ENCODE data around the gene PTPRN2.

PTPRN2 gene

DNA sequence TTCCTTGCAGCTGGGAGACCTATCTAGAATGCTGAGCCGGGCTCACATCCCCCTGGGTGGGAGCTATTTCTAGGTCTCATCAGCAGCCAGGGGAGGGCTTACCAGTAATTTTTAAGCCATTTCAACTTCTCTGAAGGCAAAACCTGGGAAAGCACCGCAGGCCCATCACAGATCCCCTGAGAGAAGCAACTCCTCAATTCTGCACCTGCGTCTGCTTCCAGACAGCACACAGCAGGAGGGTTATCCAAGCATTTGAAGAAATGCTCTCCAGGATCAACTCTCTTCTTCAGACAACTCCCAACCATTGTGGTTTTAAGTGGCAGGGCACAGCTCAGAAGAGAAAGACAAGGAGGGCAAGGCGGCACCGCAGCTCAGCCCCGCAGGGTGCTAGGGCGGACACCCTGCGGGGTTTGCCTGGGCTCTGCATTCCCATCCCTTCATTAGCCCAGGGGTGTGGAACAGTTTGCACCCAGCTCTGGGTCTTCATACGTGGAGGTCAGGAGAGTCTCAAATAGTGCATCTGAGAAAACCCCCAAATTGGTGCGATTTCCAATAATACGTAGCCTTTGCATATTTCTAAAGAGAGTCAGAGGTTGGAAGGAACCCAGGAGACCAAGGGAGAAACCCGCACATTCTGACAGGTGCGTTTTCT is 632.1 kb downstream of the PTPRN2 start:
- peaks cover 3% of the 10 kb centered on the region for H3K27me3 Mint-ChIP-seq

DNA sequence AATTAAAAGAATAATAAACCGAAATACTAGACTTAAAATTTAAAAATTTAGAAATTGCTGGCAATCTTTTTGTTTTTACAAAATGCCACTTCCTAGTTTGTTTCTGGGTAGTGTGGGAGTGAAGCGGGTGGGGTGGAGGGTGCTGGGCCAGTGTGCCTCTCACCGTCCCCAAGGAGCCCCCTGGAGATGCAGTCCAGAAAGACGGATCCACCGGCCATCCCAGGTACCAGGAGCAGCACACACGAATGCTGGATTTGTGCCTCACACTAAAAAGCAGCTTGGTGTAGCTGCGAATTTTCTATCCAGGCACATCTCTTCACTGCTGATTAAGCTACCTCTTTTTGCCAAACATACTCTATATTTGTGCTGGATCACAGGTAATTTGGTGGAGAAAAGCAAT is 632.7 kb downstream of the PTPRN2 start:
- Mint-ChIP-seq H3K36me3 (no peaks in the 10 kb centered on the region), H3K27ac (no peak overlapping the region), H3K27me3 (peaks cover under 1% of the 10 kb centered on the region), H3K4me1 (no peaks in the 10 kb centered on the region), H3K4me3 (no peak overlapping the region), H3K9me3 (no peaks in the 10 kb centered on the region)
- CTCF ChIA-PET, result no interaction called here
- no peak for DNase-seq

More for the DNA sequence above, 632.1 kb downstream of the PTPRN2 start:
- no peaks in the 10 kb centered on the region for H3K9me3 Mint-ChIP-seq
- no peaks in the 10 kb centered on the region for H3K4me1 Mint-ChIP-seq
- no peak for DNase-seq
- H3K36me3 Mint-ChIP-seq, result no peaks in the 10 kb centered on the region
- H3K4me3 Mint-ChIP-seq, result no peak overlapping the region
- no peak overlapping the region for H3K27ac Mint-ChIP-seq
- CTCF ChIA-PET, result no interaction called here

DNA sequence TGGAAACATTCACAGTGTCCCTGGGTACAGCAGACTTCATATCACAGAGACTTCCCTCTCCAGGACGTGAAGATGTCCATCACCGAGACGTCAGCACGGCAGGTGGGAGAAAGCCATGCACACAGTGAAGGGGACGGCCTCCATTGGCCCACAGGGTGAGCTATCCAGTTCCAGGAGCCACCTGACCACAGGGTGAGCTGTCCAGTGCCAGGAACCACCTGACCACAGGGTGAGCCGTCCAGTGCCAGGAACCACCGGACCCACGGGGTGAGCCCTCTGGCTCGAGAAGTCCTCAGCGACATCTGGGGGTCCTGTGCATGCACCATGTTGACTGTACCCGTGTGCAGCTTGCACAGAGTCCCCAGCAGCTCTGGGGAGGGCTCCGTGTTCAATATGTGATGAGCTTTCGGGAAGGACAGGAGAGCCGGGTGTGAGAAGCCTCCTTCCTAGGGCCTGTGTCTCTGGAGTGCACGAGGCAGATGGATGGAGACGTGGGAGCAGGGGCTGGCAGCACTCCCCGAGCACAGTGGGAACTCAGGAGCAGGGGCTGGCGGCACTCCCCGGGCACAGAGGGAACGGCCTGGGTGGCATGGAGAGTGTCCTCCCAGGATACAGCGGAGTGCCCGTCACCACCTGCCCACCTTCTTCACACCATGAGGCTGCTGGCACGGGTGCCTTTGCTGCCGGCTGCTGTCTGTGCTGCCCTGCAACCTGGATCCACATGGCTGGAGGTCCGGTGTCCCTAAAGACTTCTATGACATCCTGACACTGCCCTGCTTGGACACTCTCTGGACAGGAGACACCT is 634.6 kb downstream of the PTPRN2 start:
- Mint-ChIP-seq H3K36me3 (no peaks in the 10 kb centered on the region), H3K27me3 (no peaks in the 10 kb centered on the region), H3K4me3 (no peak overlapping the region), H3K27ac (no peak overlapping the region), H3K9me3 (no peaks in the 10 kb centered on the region), H3K4me1 (no peaks in the 10 kb centered on the region)
- DNase-seq, result no peak
- CTCF ChIA-PET, result interaction anchor here (0.6 kb wide), 1 partner anchor 1209 kb away, joined by 3 read pairs; no protein-coding TSS in a partner anchor

DNA sequence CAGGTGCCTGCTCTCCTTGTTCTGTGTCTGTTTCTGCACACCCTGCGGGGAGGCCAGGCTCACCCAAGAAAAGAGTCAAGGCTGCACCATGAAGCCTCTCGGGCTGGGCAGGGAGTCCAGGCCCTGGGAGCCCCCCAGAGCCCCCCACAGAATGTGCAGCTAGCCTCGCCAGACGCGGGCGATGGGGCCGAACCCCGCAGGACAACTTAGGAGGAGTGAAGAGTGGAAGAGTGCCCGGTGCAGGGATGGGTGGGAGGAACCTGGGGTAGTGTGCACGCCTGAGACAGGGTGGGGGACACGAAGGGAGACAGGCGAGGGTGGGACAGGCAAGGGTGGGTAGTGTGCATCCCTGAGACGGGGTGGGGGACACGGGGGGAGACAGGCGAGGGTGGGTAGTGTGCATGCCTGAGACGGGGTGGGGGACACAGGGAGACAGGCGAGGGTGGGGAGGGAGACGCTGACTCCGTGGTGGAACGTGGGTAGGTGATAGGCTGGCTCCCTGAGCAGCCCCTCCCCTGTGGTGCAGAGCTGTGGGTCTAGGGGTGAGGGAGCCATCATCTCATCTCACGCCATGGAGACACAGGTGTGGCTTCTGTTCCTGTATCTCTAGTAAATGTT is 635.5 kb downstream of the PTPRN2 start:
- H3K4me3 Mint-ChIP-seq, result no peak overlapping the region
- DNase-seq, result no peak
- no peaks in the 10 kb centered on the region for H3K4me1 Mint-ChIP-seq
- no peaks in the 10 kb centered on the region for H3K27me3 Mint-ChIP-seq
- H3K27ac Mint-ChIP-seq, result no peak overlapping the region
- no peaks in the 10 kb centered on the region for H3K36me3 Mint-ChIP-seq
- peaks cover 4% of the 10 kb centered on the region for H3K9me3 Mint-ChIP-seq
- CTCF ChIA-PET, result no interaction called here

DNA sequence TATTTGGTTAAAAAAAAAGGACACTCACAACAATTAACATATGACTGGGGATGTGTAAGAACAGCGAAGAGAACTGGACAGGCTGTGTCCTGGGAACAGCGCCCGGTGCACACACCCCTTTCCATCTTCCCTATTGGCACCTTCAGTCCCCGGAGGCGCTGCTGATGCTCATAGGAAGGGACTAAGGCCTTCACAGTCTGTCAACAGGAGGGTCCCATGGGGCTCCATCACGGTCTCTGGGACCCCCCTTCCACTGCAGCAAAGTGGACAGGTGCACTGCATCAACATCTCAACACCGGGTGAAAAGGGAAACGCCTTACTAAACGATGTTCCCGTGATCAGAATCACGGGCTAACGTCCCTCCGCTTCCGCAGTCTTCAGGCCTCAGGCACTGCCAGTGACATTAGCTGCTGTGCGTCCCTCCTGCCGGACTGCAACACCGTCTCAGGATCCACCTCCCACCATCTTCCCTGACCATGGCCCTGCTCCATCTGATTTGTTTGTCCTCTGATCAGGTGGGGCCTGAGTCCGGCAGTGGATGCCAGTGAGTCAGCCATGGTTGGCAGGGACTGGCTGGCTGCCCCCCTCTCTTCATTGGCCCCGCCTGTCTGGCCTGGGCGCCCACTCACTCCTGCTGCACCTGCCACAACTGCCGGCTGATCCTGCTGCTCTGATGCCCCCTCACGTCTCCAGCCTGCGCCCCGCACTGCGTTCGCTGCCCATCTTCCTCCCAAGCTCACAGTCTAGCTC is 636.1 kb downstream of the PTPRN2 start:
- H3K4me3 Mint-ChIP-seq, result no peak overlapping the region
- H3K27ac Mint-ChIP-seq, result no peak overlapping the region
- DNase-seq, result no peak
- no peaks in the 10 kb centered on the region for H3K4me1 Mint-ChIP-seq
- no peaks in the 10 kb centered on the region for H3K27me3 Mint-ChIP-seq
- CTCF ChIA-PET, result no interaction called here
- no peaks in the 10 kb centered on the region for H3K36me3 Mint-ChIP-seq
- H3K9me3 Mint-ChIP-seq, result peaks cover 4% of the 10 kb centered on the region

DNA sequence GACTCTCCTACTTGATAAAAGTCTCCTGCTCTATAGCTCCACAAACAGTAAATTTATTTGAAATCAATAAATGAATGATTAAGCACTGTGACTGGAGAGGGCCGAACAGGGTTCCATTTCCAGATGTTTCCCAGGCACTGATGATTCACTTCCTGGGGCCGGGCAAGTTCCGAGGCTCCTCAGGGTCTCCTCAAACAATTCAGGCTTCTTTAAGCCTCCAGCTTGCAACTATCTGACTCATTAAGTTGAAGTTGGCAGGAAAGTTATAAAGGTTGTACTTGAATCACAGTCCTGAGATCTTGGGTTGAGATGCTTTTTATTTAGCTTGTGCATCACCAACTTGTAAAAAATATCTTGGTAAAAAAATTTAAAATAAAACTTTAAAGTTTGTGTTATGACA is 637.9 kb downstream of the PTPRN2 start:
- Mint-ChIP-seq H3K4me3 (no peak overlapping the region), H3K4me1 (no peaks in the 10 kb centered on the region)

DNA sequence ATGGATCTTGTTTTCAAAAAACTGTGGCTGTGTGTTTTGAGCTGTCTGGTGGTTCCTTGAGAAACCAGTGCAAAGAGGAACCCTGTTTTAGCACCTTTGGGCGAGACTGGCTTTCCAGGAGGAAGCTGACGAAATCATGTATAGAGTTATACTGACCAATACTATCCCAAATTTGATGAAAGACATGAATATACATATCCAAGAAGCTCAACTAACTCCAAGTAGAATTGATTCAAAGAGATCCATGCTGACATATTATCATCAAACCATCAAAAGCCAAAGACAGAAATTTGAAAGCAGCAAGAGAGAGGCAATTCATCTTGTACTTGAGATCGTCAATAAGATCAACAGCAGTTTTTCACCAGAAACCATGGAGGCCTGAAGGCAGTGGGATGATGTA is 640.1 kb downstream of the PTPRN2 start:
- Mint-ChIP-seq H3K27ac (no peak overlapping the region), H3K36me3 (no peaks in the 10 kb centered on the region), H3K27me3 (no peaks in the 10 kb centered on the region), H3K9me3 (peaks cover 4% of the 10 kb centered on the region), H3K4me1 (no peaks in the 10 kb centered on the region), H3K4me3 (no peak overlapping the region)
- DNase-seq, result no peak
- CTCF ChIA-PET, result interaction anchor here (0.5 kb wide), 1 partner anchor 700 kb away, joined by 3 read pairs; no protein-coding TSS in a partner anchor

More for the DNA sequence above, 637.9 kb downstream of the PTPRN2 start:
- H3K9me3 Mint-ChIP-seq, result peaks cover 4% of the 10 kb centered on the region
- DNase-seq, result no peak
- CTCF ChIA-PET, result no interaction called here
- no peaks in the 10 kb centered on the region for H3K27me3 Mint-ChIP-seq
- no peaks in the 10 kb centered on the region for H3K36me3 Mint-ChIP-seq
- H3K27ac Mint-ChIP-seq, result no peak overlapping the region

DNA sequence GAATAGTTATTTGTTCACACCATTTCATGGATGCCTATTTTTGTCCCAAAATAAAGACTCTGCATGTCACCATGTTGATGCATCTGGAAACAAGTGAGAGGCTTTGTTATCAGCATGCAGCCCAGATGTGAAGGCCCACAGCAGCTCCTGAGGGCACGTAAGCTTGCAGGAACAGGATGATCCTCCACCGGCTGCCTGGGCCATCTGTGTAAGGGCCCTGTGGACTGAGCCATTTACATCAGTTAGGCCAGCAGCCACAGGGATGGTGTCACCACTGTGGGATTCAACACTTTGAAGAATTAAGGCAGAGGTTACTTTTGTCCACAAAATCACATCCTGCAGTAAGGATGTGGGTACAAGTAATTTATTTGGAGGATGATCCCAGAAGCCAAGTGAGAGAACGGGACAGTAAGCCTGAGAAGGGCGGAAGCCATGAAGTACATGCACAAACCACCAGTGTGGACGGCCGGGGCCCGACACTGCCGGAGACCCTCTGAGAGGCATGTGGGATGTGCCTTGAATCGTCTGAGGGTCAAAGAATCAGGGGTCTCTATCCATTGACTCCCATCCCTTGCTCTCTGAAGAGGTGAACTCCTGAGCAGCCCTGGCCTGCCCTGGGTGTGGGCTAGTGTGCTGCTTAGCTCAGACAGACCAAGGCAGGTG is 641.1 kb downstream of the PTPRN2 start:
- no peak for DNase-seq
- no peaks in the 10 kb centered on the region for H3K36me3 Mint-ChIP-seq
- H3K9me3 Mint-ChIP-seq, result peaks cover 4% of the 10 kb centered on the region
- CTCF ChIA-PET, result no interaction called here
- H3K4me1 Mint-ChIP-seq, result no peaks in the 10 kb centered on the region
- H3K4me3 Mint-ChIP-seq, result no peak overlapping the region
- no peak overlapping the region for H3K27ac Mint-ChIP-seq
- H3K27me3 Mint-ChIP-seq, result no peaks in the 10 kb centered on the region

DNA sequence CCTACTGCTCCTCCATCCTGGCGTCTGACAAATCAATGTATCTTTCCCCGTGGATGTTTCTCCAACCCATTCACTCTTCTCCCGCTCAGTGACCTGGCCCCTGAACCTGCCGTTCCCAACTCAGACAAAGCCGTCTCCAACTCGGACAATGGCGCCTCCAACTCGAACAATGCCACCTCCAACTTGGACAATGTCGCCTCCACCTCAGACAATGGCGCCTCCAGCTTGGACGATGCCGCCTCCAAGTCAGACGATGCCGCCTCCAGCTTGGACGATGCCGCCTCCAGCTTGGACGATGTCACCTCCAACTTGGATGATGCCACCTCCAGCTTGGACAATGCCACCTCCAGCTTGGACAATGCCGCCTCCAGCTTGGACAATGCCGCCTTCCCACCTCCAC is 642.2 kb downstream of the PTPRN2 start:
- H3K9me3 Mint-ChIP-seq, result peaks cover 9% of the 10 kb centered on the region
- no peak overlapping the region for H3K4me3 Mint-ChIP-seq
- H3K36me3 Mint-ChIP-seq, result no peaks in the 10 kb centered on the region
- CTCF ChIA-PET, result no interaction called here
- H3K27me3 Mint-ChIP-seq, result no peaks in the 10 kb centered on the region
- H3K27ac Mint-ChIP-seq, result no peak overlapping the region
- no peak for DNase-seq
- H3K4me1 Mint-ChIP-seq, result no peaks in the 10 kb centered on the region

DNA sequence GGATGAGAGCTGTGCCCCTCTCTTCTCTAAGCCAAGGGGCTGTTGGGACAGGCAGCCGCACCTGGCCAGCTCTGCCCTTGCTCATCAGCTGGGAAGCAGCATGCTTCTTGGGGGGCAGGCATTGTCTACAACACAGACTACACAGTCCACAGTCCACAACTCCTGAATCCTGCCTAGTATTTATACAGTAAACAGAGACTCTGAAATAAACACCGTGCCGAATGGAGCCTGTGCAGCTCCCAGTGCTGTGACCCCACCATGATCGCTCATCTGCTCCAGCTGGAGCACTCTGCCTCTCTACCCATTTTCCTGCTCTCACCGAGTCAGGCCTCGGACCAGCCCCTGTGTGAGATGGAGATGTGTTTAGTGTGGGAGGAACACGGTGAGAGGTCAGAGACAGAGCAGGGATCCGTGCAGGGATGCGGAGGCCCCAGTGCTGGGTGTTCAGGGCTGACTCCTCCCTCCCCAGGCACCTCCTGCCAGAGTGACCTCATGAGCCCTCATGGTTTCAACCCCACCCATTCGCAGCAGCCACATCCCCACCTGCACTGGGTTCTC is 642.8 kb downstream of the PTPRN2 start:
- CTCF ChIA-PET, result no interaction called here
- Mint-ChIP-seq H3K4me3 (no peak overlapping the region), H3K27me3 (no peaks in the 10 kb centered on the region), H3K9me3 (peaks cover 12% of the 10 kb centered on the region), H3K36me3 (no peaks in the 10 kb centered on the region), H3K27ac (no peak overlapping the region), H3K4me1 (no peaks in the 10 kb centered on the region)
- no peak for DNase-seq

DNA sequence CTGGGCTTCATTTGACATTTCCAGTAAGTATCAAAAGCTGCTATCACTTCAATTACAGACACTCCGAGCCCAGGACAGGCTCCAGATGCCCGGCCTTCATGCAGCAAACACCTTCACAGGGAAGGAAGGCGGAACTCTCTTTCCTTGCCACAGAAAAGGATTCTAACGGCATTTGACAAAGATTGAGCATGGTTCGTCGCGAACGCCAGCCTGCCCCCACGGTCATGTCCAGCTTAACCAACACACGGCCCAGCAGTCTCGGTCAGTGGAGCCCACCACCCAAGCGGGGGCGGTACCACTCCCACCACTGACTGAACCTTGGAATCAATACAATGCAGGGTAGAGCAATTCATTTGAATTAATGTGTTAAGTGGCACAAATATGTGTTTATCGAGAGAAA is 643.6 kb downstream of the PTPRN2 start:
- CTCF ChIA-PET, result no interaction called here
- no peak for DNase-seq
- H3K4me3 Mint-ChIP-seq, result no peak overlapping the region
- H3K4me1 Mint-ChIP-seq, result no peaks in the 10 kb centered on the region
- H3K27ac Mint-ChIP-seq, result no peak overlapping the region
- no peaks in the 10 kb centered on the region for H3K27me3 Mint-ChIP-seq
- no peaks in the 10 kb centered on the region for H3K36me3 Mint-ChIP-seq
- H3K9me3 Mint-ChIP-seq, result peaks cover 12% of the 10 kb centered on the region

DNA sequence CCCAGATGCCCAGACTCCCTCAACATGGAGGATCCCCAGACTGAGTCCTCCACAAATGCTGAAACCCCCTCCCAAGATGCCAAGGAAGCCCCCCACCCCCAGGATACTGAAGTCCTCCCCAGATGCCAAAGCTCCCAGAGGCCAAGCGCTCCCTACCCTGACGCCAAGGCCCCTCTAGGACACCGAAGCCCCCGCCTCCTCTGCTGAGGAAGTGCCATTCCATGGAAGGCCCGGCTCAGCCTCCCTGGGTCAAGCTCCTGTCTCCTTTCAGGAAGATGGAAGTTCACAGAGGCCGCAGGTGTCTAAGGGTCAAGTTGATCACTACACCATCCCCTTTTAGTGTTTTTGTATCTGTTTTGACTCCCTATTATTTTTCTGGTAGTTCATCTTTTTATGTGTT is 644.1 kb downstream of the PTPRN2 start:
- Mint-ChIP-seq H3K36me3 (no peaks in the 10 kb centered on the region), H3K27ac (no peak overlapping the region), H3K4me3 (no peak overlapping the region), H3K27me3 (no peaks in the 10 kb centered on the region), H3K4me1 (no peaks in the 10 kb centered on the region), H3K9me3 (peaks cover 12% of the 10 kb centered on the region)
- CTCF ChIA-PET, result no interaction called here
- no peak for DNase-seq

DNA sequence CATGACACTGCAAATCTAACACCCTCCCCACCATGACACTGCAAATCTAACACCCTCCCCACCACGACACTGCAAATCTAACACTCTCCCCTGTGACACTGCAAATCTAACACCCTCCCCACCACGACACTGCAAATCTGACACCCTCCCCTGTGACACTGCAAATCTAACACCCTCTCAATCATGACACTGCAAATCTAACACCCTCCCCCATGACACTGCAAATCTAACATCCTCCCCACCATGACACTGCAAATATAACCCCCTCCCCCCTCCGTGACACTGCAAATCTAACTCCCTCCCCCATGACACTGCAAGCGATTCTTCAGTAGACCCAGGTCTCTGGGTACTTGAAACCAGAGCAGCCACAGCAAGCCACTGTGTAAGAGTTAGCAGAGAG is 646.4 kb downstream of the PTPRN2 start:
- Mint-ChIP-seq H3K4me1 (no peaks in the 10 kb centered on the region), H3K27me3 (no peaks in the 10 kb centered on the region), H3K27ac (no peak overlapping the region), H3K4me3 (no peak overlapping the region), H3K36me3 (no peaks in the 10 kb centered on the region), H3K9me3 (peaks cover 14% of the 10 kb centered on the region)
- DNase-seq, result no peak
- CTCF ChIA-PET, result no interaction called here

DNA sequence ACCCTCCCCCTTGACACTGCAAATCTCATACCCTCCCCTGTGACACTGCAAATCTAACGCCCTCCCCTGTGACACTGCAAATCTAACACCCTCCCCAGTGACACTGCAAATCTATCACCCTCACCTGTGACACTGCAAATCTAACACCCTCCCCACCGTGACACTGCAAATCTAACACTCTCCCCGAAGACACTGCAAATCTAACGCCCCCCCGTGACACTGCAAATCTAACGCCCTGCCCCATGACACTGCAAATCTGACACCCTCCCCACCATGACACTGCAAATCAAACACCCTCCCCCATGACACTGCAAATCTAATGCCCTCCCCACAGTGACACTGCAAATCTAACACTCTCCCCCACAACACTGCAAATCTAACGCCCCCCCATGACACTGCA is 647.1 kb downstream of the PTPRN2 start:
- H3K27ac Mint-ChIP-seq, result no peak overlapping the region
- no peak overlapping the region for H3K4me3 Mint-ChIP-seq
- H3K27me3 Mint-ChIP-seq, result no peaks in the 10 kb centered on the region
- H3K9me3 Mint-ChIP-seq, result peaks cover 18% of the 10 kb centered on the region
- H3K36me3 Mint-ChIP-seq, result no peaks in the 10 kb centered on the region
- CTCF ChIA-PET, result no interaction called here
- DNase-seq, result no peak
- H3K4me1 Mint-ChIP-seq, result no peaks in the 10 kb centered on the region

Measured in activated naive CD4-positive, alpha-beta T cell treated with anti-CD3 and anti-CD28 coated beads, Interleukin-2, amount 10 ng/mL, durations not matched to agents 7 days and 5 days (primary cell).